HG03103 (cell line): ENCODE results near the gene NTM.

Experiments
- ATAC-seq: cut with Tn5 transposase; IDR thresholded peaks from one replicate; pipeline ENCODE4 v1.9.1; 2021; ENCODE audit warnings: low read depth; ENCODE audit not compliant: unreplicated experiment

NTM gene

GRCh38 chr11:132379540-132379939 lies 1009.1 kb downstream of the NTM start:
- ATAC-seq, result no peak
